Right cardiac atrium (tissue), 5 donors: ENCODE results near the gene MED15. TPM values are rescaled to one million over a fixed set of nuclear protein-coding genes. Genes with fewer than 3 reads are reported as not detected.
"Not testable (repeated sequence)": the region's sequence is repeated elsewhere in the genome, so short reads cannot be mapped to it uniquely, and the experiment has no call there.

Experiments
- ATAC-seq, 2 donors: fragments of 200-7000 bp; cut with Tn5 transposase; one replicate each; pipeline versions ENCODE4 v1.8.0 to v1.9.1; 2020; ENCODE audit warnings: moderate library complexity in 2 of 2, mild to moderate bottlenecking in 1 of 2
- DNase-seq, 3 donors: peaks; one replicate each; pipeline ENCODE4 v3.0.0-alpha.2; 2020
- H3K27ac ChIP-seq: one replicate; pipeline ENCODE4 v1.5.1; 2013; ENCODE audit warnings: mild to moderate bottlenecking, low read length, control low read depth, moderate library complexity
- H3K27me3 ChIP-seq: one replicate; pipeline ENCODE4 v1.6.1; 2013; ENCODE audit not compliant: control insufficient read depth, insufficient read depth
- H3K4me1 ChIP-seq: one replicate; pipeline ENCODE4 v1.6.1; 2013; ENCODE audit warnings: low read length; ENCODE audit not compliant: control insufficient read depth, insufficient read depth
- H3K4me3 ChIP-seq: one replicate; pipeline ENCODE4 v1.5.1; 2013; ENCODE audit warnings: low read length, control low read depth
- H3K9me3 ChIP-seq: one replicate; pipeline ENCODE4 v1.6.1; 2013; ENCODE audit warnings: low read length; ENCODE audit not compliant: control insufficient read depth
- WGBS: extraction: QIAGEN DNeasy Blood & Tissue Kit; methylation state at CpG from one replicate; pipeline ENCODE4 v1.1.7; 2013; 5-methylcytosine and 5-hydroxymethylcytosine counted together
- intact Hi-C, 4 donors: fragments of 100-400 bp; cut with DNase I; formaldehyde crosslinking; loops; one replicate each; pipeline versions ENCODE4 v1.11.0 to v1.14.0; 2022 to 2023
- polyA plus RNA-seq: library from polyadenylated mRNA; stranded (reverse); fragments of 200-250 nt; gene quantifications from one replicate; pipeline ENCODE4 v1.2.3, GENCODE V29; 2013
- total RNA-seq, 4 donors: library from RNA; stranded (reverse); fragmentation: NEBNext Ultra II Directional; extraction: Animal tissue kit (Norgen Biotek cat#: 25700); gene quantifications; one replicate each; pipeline ENCODE4 v1.2.1, GENCODE V29; 2021
- donor health status: healthy with polysubstance abuse.
- donor health status: DM: no; HTN: yes; CAD: no.
- donor health status: DM: no; HTN: no; CAD: no.
- donor health status: DM: no; HTN: yes; CAD: no; lungs with severe emphysema.
- donor health status: DM: yes; HTN: yes; CAD: no.

Gene MED15
- total and polyA plus RNA-seq, 5 donors, result 30.9 to 53.4 (median 49.5) TPM

- Histone ChIP-seq H3K9me3 (no peaks in the 10 kb centered on the region), H3K27me3 (no peaks in the 10 kb centered on the region), H3K27ac (peak overlapping the region; percentile 47), H3K4me3 (no peak overlapping the region), H3K4me1 (peaks cover 48% of the 10 kb centered on the region)
- DNase-seq, result no peak
- intact Hi-C loops, result no loop called here
- no peak for ATAC-seq
- WGBS, result 39% methylated on average over 3 of the region's 3 CpGs
Measured at GRCh38 chr22:20533879-20534265, 26.5 kb downstream of the MED15 start.

GRCh38 chr22:20536590-20537324 is 29.3 kb downstream of the MED15 start:
- ATAC-seq (peak in 1 of 2 donors; percentile 31), DNase-seq (peak in 2 of 3 donors; percentile 74 to 77)
- H3K4me1 ChIP-seq, result peaks cover 33% of the 10 kb centered on the region
- intact Hi-C loops, result no loop called here
- 65% methylated on average over 12 of the region's 12 CpGs for WGBS
- H3K4me3 ChIP-seq, result no peak overlapping the region
- peak overlapping the region; percentile 16 for H3K27ac ChIP-seq
- no peaks in the 10 kb centered on the region for H3K27me3 ChIP-seq
- H3K9me3 ChIP-seq, result no peaks in the 10 kb centered on the region

- no peaks in the 10 kb centered on the region for H3K27me3 ChIP-seq
- no peak overlapping the region for H3K4me3 ChIP-seq
- no peaks in the 10 kb centered on the region for H3K9me3 ChIP-seq
- DNase-seq (no peak), ATAC-seq (no peak)
- H3K27ac ChIP-seq, result no peak overlapping the region
- WGBS, result 93% methylated on average over 3 of the region's 3 CpGs
- intact Hi-C loops, result no loop called here
- peaks cover 27% of the 10 kb centered on the region for H3K4me1 ChIP-seq
Measured at GRCh38 chr22:20537325-20537756, 29.9 kb downstream of the MED15 start.

- peaks cover 20% of the 10 kb centered on the region for H3K4me1 ChIP-seq
- intact Hi-C loops, result no loop called here
- WGBS, result 93% methylated on average over 7 of the region's 7 CpGs
- no peak overlapping the region for H3K27ac ChIP-seq
- no peak overlapping the region for H3K4me3 ChIP-seq
- H3K9me3 ChIP-seq, result no peaks in the 10 kb centered on the region
- H3K27me3 ChIP-seq, result no peaks in the 10 kb centered on the region
- ATAC-seq, result no peak
- DNase-seq, result no peak
Measured at GRCh38 chr22:20537983-20538382, 30.6 kb downstream of the MED15 start.

GRCh38 chr22:20538875-20539274 is 31.5 kb downstream of the MED15 start:
- H3K9me3 ChIP-seq, H3K27me3 ChIP-seq, H3K4me3 ChIP-seq, H3K27ac ChIP-seq, ATAC-seq, DNase-seq, intact Hi-C loops: not testable (repeated sequence)
- WGBS, result 98% methylated on average over 8 of the region's 8 CpGs
- peaks cover 13% of the 10 kb centered on the region for H3K4me1 ChIP-seq

GRCh38 chr22:20542055-20542454 is 34.6 kb downstream of the MED15 start:
- intact Hi-C loops, result no loop called here
- Histone ChIP-seq H3K4me3 (no peak overlapping the region), H3K9me3 (no peaks in the 10 kb centered on the region), H3K4me1 (peaks cover 5% of the 10 kb centered on the region), H3K27me3 (no peaks in the 10 kb centered on the region), H3K27ac (no peak overlapping the region)
- DNase-seq, result no peak
- WGBS, result 97% methylated on average over 3 of the region's 3 CpGs
- ATAC-seq, result no peak

GRCh38 chr22:20542736-20543135 is 35.3 kb downstream of the MED15 start:
- ATAC-seq, result no peak
- peaks cover 2% of the 10 kb centered on the region for H3K4me1 ChIP-seq
- no peak overlapping the region for H3K4me3 ChIP-seq
- no peaks in the 10 kb centered on the region for H3K27me3 ChIP-seq
- no peak overlapping the region for H3K27ac ChIP-seq
- DNase-seq, result no peak
- intact Hi-C loops, result no loop called here
- no peaks in the 10 kb centered on the region for H3K9me3 ChIP-seq

- H3K27me3 ChIP-seq, DNase-seq, H3K9me3 ChIP-seq, intact Hi-C loops, H3K4me3 ChIP-seq, H3K4me1 ChIP-seq, ATAC-seq, H3K27ac ChIP-seq: not testable (repeated sequence)
- WGBS, result 94% methylated on average over 3 of the region's 3 CpGs
Measured at GRCh38 chr22:20545318-20545634, 37.9 kb downstream of the MED15 start.

- peaks cover 15% of the 10 kb centered on the region for H3K4me1 ChIP-seq
- no peak for ATAC-seq
- intact Hi-C loops, result no loop called here
Measured at GRCh38 chr22:20545681-20546521, 38.5 kb downstream of the MED15 start.

GRCh38 chr22:20546541-20546950 is 39.1 kb downstream of the MED15 start:
- Histone ChIP-seq H3K9me3 (no peaks in the 10 kb centered on the region), H3K4me1 (peaks cover 20% of the 10 kb centered on the region), H3K27me3 (no peaks in the 10 kb centered on the region), H3K4me3 (no peak overlapping the region), H3K27ac (no peak overlapping the region)
- intact Hi-C loops, result no loop called here
- ATAC-seq (no peak), DNase-seq (no peak)
- WGBS, result 72% methylated on average over 4 of the region's 4 CpGs

More at GRCh38 chr22:20545681-20546521, 38.5 kb downstream of the MED15 start:
- WGBS, result 79% methylated on average over 10 of the region's 10 CpGs
- Histone ChIP-seq H3K9me3 (no peaks in the 10 kb centered on the region), H3K27ac (no peak overlapping the region), H3K4me3 (no peak overlapping the region), H3K27me3 (no peaks in the 10 kb centered on the region)
- DNase-seq, result no peak

- H3K9me3 ChIP-seq, result no peaks in the 10 kb centered on the region
- H3K4me1 ChIP-seq, result peaks cover 23% of the 10 kb centered on the region
- no peak for DNase-seq
- intact Hi-C loops, result no loop called here
- no peak overlapping the region for H3K27ac ChIP-seq
- H3K27me3 ChIP-seq, result no peaks in the 10 kb centered on the region
- no peak for ATAC-seq
- H3K4me3 ChIP-seq, result no peak overlapping the region
Measured at GRCh38 chr22:20547029-20547428, 39.6 kb downstream of the MED15 start.
